SK-N-SH (cell line): ENCODE measurements around the gene GSDMA. TPM values are rescaled to one million over a fixed set of nuclear protein-coding genes. Genes with fewer than 3 reads are reported as not detected.

ENCODE experiments used
- CTCF ChIA-PET: fragments of 300-600, 350-600 bp; formaldehyde crosslinking; extraction: SDS; loops from one replicate; lab custom pipeline; 2021; lab: Yijun Ruan, JAX
- POLR2A ChIA-PET: fragments of 350-600 bp; sonication (Branson Sonifier 250); formaldehyde crosslinking; extraction: SDS; loops from one replicate; lab custom pipeline; 2020; ENCODE audit warnings: antibody characterized with exemption, inconsistent platforms; lab: Yijun Ruan, JAX
- DNase-seq: peaks from one replicate; pipeline ENCODE4 v3.0.0; 2012
- H2AFZ ChIP-seq: fragments of 200-600 bp; sonication (generic); 2 replicates; pipeline ENCODE4 v1.8.1; 2016; ENCODE audit warnings: antibody characterized with exemption, mild to moderate bottlenecking, low read depth
- H3F3A ChIP-seq: fragments of 200-600 bp; sonication (generic); replicated peaks from 2 replicates; pipeline ENCODE3; 2016; ENCODE audit warnings: antibody characterized with exemption, mild to moderate bottlenecking; ENCODE audit not compliant: insufficient read depth
- H3K27ac ChIP-seq, 2 experiments: fragments of 200-500 bp in 1 of 2; fragments of 200-600 bp in 1 of 2; sonication (Bioruptor generic) in 1 of 2; sonication (generic), shearing (Covaris generic) in 1 of 2; 2 replicates each; pipeline versions ENCODE4 v1.5.1 to v1.6.1; 2014 to 2016; ENCODE audit warnings: low read depth in 2 of 2, inconsistent platforms in 1 of 2, low read length in 1 of 2, mild to moderate bottlenecking in 1 of 2, mixed read lengths in 1 of 2
- H3K27me3 ChIP-seq: fragments of 200-600 bp; sonication (generic), shearing (Covaris generic); 2 replicates; pipeline ENCODE4 v1.6.1; 2016; ENCODE audit warnings: mixed run types; ENCODE audit not compliant: insufficient read depth
- H3K36me3 ChIP-seq, 2 experiments: fragments of 200-500 bp in 1 of 2; fragments of 200-600 bp in 1 of 2; sonication (Bioruptor generic) in 1 of 2; sonication (generic) in 1 of 2; replicated peaks in 1 of 2; 2 replicates each; pipeline versions ENCODE3 to v1.5.1; 2014 to 2016; ENCODE audit warnings: low read length in 1 of 2, mild to moderate bottlenecking in 1 of 2; ENCODE audit not compliant: insufficient read depth in 2 of 2, control insufficient read depth in 1 of 2
- H3K4me1 ChIP-seq, 2 experiments: fragments of 200-500 bp in 1 of 2; fragments of 200-600 bp in 1 of 2; sonication (Bioruptor generic) in 1 of 2; sonication (generic), shearing (Covaris generic) in 1 of 2; 2 replicates each; pipeline versions ENCODE4 v1.5.1 to v1.6.1; 2014 to 2016; ENCODE audit warnings: low read depth in 1 of 2, low read length in 1 of 2, mixed run types in 1 of 2; ENCODE audit not compliant: insufficient read depth in 2 of 2, control insufficient read depth in 1 of 2
- H3K4me2 ChIP-seq: fragments of 200-600 bp; sonication (generic), shearing (Covaris generic); 2 replicates; pipeline ENCODE4 v1.6.1; 2017; ENCODE audit warnings: mixed run types
- H3K4me3 ChIP-seq, 2 experiments: fragments of 200-500 bp in 1 of 2; fragments of 200-600 bp in 1 of 2; sonication (Bioruptor generic) in 1 of 2; sonication (generic), shearing (Covaris generic) in 1 of 2; 2 replicates each; pipeline versions ENCODE4 v1.5.1 to v1.8.1; 2014 to 2016; ENCODE audit warnings: low read depth in 2 of 2, inconsistent platforms in 1 of 2, low read length in 1 of 2, mild to moderate bottlenecking in 1 of 2, mixed read lengths in 1 of 2, moderate library complexity in 1 of 2
- H3K79me2 ChIP-seq: fragments of 200-600 bp; sonication (generic); 2 replicates; pipeline ENCODE4 v1.8.1; 2017; ENCODE audit warnings: mild to moderate bottlenecking; ENCODE audit not compliant: insufficient read depth
- H3K9ac ChIP-seq: fragments of 200-600 bp; sonication (generic); 2 replicates; pipeline ENCODE4 v1.6.1; 2017; ENCODE audit warnings: mixed run types
- H3K9me2 ChIP-seq: fragments of 200-600 bp; sonication (generic); 2 replicates; pipeline ENCODE4 v1.6.1; 2017; ENCODE audit warnings: mixed run types
- H3K9me3 ChIP-seq: fragments of 200-600 bp; sonication (generic); 2 replicates; pipeline ENCODE4 v1.6.1; 2017; ENCODE audit warnings: mixed run types, mild to moderate bottlenecking, moderate library complexity
- H4K20me1 ChIP-seq: fragments of 200-600 bp; sonication (generic); 2 replicates; pipeline ENCODE4 v1.6.1; 2017; ENCODE audit warnings: mild to moderate bottlenecking, mixed run types; ENCODE audit not compliant: insufficient read depth
- CHD2 ChIP-seq: fragments of 150-350 bp; IDR thresholded peaks from 2 replicates; pipeline ENCODE4 v1.6.1; 2018; ENCODE audit warnings: low read length; ENCODE audit not compliant: partially characterized antibody
- EP300 ChIP-seq, 2 experiments: IDR thresholded peaks; 2 replicates each; pipeline versions ENCODE4 v1.4.0 to v1.6.1; 2012; ENCODE audit warnings: borderline replicate concordance in 1 of 2, low read depth in 1 of 2, low read length in 1 of 2
- FOXM1 ChIP-seq: IDR thresholded peaks from 2 replicates; pipeline ENCODE4 v1.4.0; 2012; ENCODE audit warnings: low read depth, mild to moderate bottlenecking
- GABPA ChIP-seq: IDR thresholded peaks from 2 replicates; pipeline ENCODE4 v1.4.0; 2012; ENCODE audit warnings: low read depth, mild to moderate bottlenecking
- MXI1 ChIP-seq: IDR thresholded peaks from 2 replicates; pipeline ENCODE4 v1.6.1; 2012; ENCODE audit warnings: mild to moderate bottlenecking, low read depth, low read length, improper control_type of control experiment
- NFIC ChIP-seq: IDR thresholded peaks from 2 replicates; pipeline ENCODE4 v1.4.0; 2012; ENCODE audit warnings: borderline replicate concordance
- POLR2AphosphoS5 ChIP-seq: IDR thresholded peaks from 2 replicates; pipeline ENCODE4 v1.6.1; 2012; ENCODE audit warnings: low read depth, low read length
- RCOR1 ChIP-seq: fragments of 150-350 bp; IDR thresholded peaks from 2 replicates; pipeline ENCODE4 v1.6.1; 2017; ENCODE audit warnings: antibody characterized with exemption, low read length
- RFX5 ChIP-seq: IDR thresholded peaks from 2 replicates; pipeline ENCODE4 v1.6.1; 2012; ENCODE audit warnings: mild to moderate bottlenecking, improper control_type of control experiment, low read length
- TAF1 ChIP-seq: IDR thresholded peaks from 2 replicates; pipeline ENCODE4 v1.6.1; 2012; ENCODE audit warnings: low read depth, mild to moderate bottlenecking, low read length, moderate library complexity, borderline replicate concordance
- YY1 ChIP-seq: IDR thresholded peaks from 2 replicates; pipeline ENCODE4 v1.4.0; 2012; ENCODE audit warnings: low read depth, mild to moderate bottlenecking
- WGBS: methylation state at CpG from one replicate; pipeline ENCODE4 v1.1.6; 2017; ENCODE audit warnings: low lambda C conversion rate; 5-methylcytosine and 5-hydroxymethylcytosine counted together
- polyA plus RNA-seq, 3 experiments: library from polyadenylated mRNA; depleted of rRNA; stranded (reverse); fragments of >200 nt; gene quantifications; 2 replicates each; pipeline ENCODE4 v1.2.3, GENCODE V29; 2012
- TF ChIP-seq, protein P1 (sequence below): IDR thresholded peaks from 2 replicates; pipeline ENCODE4 v1.4.0; 2012; ENCODE audit warnings: low read depth

Gene GSDMA
- polyA plus RNA-seq, 1 of the 3 experiments (the other 2 are of a cell fraction) = not detected

DNA sequence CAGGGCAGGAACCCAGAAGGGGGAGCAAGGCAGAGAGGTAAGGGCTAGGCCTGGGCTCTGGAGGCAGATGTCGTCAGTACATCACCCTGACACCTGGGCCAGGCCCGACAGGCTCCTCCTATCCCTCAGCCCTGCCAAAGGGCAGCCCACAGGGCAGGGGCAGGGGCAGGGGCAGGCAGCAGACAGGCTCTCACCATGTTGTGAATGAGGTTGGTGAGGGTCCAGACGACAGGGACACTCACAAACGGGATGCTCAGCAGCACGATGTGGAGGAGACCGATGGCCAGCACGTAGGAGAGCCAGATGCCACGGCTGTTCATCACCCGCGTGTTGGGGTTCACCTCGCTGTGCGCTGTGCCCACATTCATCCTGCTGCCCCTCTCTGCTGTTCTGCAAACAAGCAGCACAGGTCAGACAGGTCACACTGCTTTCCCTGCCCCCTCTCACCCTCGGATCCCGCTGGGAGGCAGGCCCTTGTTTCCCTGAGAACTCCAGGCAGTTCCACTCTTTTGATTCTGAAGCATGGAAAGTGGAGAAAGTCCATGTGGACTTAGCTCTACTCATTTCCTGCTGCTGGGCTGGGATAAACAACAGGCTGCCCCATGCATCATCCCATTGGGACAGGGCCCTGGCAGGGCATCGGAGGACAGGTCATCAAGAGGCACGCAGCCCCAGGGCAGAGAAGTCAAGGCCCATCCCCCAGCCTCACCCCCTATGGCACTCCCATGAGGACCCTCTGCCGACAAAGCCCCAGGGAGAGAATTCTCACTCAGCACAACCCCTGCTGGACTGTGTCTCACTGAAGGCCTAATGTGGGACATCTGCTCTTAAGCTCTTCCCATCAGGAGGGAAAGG, 38.7 kb upstream of the GSDMA start:
- 88% methylated on average over 14 of the region's 17 CpGs for WGBS
- TF ChIP-seq NFIC (no peak), POLR2AphosphoS5 (no peak), TAF1 (no peak), RFX5 (no peak), YY1 (no peak), EP300 (IDR thresholded peaks at IDR 0.05; ENCODE audit: borderline replicate concordance in 1 of 2, low read depth in 1 of 2, low read length in 1 of 2) (no peak), CHD2 (no peak), RCOR1 (no peak), FOXM1 (no peak)
- TF ChIP-seq, protein P1, sequence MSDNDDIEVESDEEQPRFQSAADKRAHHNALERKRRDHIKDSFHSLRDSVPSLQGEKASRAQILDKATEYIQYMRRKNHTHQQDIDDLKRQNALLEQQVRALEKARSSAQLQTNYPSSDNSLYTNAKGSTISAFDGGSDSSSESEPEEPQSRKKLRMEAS = no peak
- no peak overlapping the region for H3K9ac ChIP-seq
- CTCF ChIA-PET = no interaction called here
- no peak for DNase-seq
- peaks cover 37% of the 10 kb centered on the region for H3K79me2 ChIP-seq
- H2AFZ ChIP-seq = no peak overlapping the region
- peaks cover 9 to 41% of the 10 kb centered on the region in 2 experiments for H3K36me3 ChIP-seq
- H3K4me2 ChIP-seq = no peak overlapping the region
- POLR2A ChIA-PET = no interaction called here
- no peaks in the 10 kb centered on the region for H3K9me3 ChIP-seq
- peaks cover 11% of the 10 kb centered on the region for H3F3A ChIP-seq
- no peak overlapping the region for H3K4me3 ChIP-seq
- H3K27ac ChIP-seq = no peak overlapping the region
- no peaks in the 10 kb centered on the region for H3K9me2 ChIP-seq
- H4K20me1 ChIP-seq = peaks cover 29% of the 10 kb centered on the region
- peaks cover 8 to 32% of the 10 kb centered on the region in 2 experiments; a peak in 3 of 4 replicates for H3K4me1 ChIP-seq
- H3K27me3 ChIP-seq = no peaks in the 10 kb centered on the region

DNA sequence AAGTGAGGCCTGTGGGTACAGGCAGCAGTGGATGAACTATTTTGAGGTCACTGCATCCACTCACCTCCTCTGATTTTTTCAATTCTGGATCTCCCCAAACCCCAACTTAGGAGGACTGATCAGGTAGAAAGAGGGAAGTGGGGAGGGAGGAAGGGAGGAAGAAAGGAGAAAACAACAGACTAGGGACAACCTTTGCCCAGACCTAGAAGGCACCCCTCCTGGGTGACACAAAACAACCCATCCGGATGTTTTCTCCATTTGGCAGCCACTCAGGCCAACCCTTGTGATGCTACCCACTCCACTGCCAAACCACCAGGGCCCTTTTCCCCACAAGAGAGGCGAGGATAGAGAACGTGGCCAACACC, 38.1 kb upstream of the GSDMA start:
- peaks cover 33% of the 10 kb centered on the region for H4K20me1 ChIP-seq
- no peak for TF ChIP-seq MXI1
- TF ChIP-seq GABPA = no peak
- TF ChIP-seq, protein P1 = no peak
- ChIA-PET CTCF (no interaction called here), POLR2A (no interaction called here)
- H3K4me1 ChIP-seq = peaks cover 8 to 32% of the 10 kb centered on the region in 2 experiments; a peak in 3 of 4 replicates
- DNase-seq = no peak
- peaks cover 9 to 39% of the 10 kb centered on the region in 2 experiments for H3K36me3 ChIP-seq
- H3K9me3 ChIP-seq = no peaks in the 10 kb centered on the region
- H3F3A ChIP-seq = peaks cover 16% of the 10 kb centered on the region
- no peak overlapping the region for H3K4me2 ChIP-seq
- no peaks in the 10 kb centered on the region for H3K9me2 ChIP-seq
- WGBS = 90% methylated on average over 3 of the region's 3 CpGs
- peaks cover 37% of the 10 kb centered on the region for H3K79me2 ChIP-seq
- H3K9ac ChIP-seq = no peak overlapping the region
- H3K27me3 ChIP-seq = no peaks in the 10 kb centered on the region
- no peak overlapping the region for H2AFZ ChIP-seq
- no peak overlapping the region for H3K27ac ChIP-seq
- H3K4me3 ChIP-seq = no peak overlapping the region
